Body of pancreas (tissue), 4 donors: ENCODE data around the gene CLEC19A. TPM values are rescaled to one million over a fixed set of nuclear protein-coding genes. Genes with fewer than 3 reads are reported as not detected.
"Not testable (repeated sequence)": the region's sequence is repeated elsewhere in the genome, so short reads cannot be mapped to it uniquely, and the experiment has no call there.

ENCODE experiments used
- ATAC-seq: fragments of 150-250 bp; one replicate; pipeline ENCODE4 v1.9.1; 2016
- DNase-seq, 4 donors: peaks; one replicate each; pipeline ENCODE4 v3.0.0-alpha.2; 2019
- H3K27ac ChIP-seq, 4 donors: fragments of 200-600 bp; sonication (generic); 1 replicate in 3 of 4; 2 replicates in 1 of 4; pipeline versions ENCODE4 v1.5.1 to v1.6.1; 2016 to 2019; ENCODE audit warnings: mild to moderate bottlenecking in 1 of 4, mixed read lengths in 1 of 4, moderate library complexity in 1 of 4
- H3K27me3 ChIP-seq, 2 donors: fragments of 200-600 bp; sonication (generic); one replicate each; pipeline ENCODE4 v1.6.0; 2016; ENCODE audit warnings: mild to moderate bottlenecking in 1 of 2
- H3K36me3 ChIP-seq, 2 donors: fragments of 200-600 bp; sonication (generic); replicated peaks in 1 of 2; 2 replicates each; pipeline ENCODE4 v1.5.1; 2016; ENCODE audit warnings: low read depth in 2 of 2; ENCODE audit not compliant: insufficient read depth in 1 of 2
- H3K4me1 ChIP-seq: fragments of 200-600 bp; sonication (generic); one replicate; pipeline ENCODE4 v1.6.0; 2016
- H3K4me3 ChIP-seq, 2 donors: fragments of 200-600 bp; sonication (generic); 1 replicate in 1 of 2; 2 replicates in 1 of 2; pipeline ENCODE4 v1.5.1; 2016 to 2019
- H3K9me3 ChIP-seq, 3 donors: fragments of 200-600 bp; sonication (generic); 1 replicate in 2 of 3; 2 replicates in 1 of 3; pipeline ENCODE4 v1.5.1; 2016
- POLR2A ChIP-seq, 3 donors: fragments of 450-650 bp; IDR thresholded peaks; one replicate each; pipeline ENCODE4 v1.6.1; 2016; ENCODE audit warnings: antibody characterized with exemption in 3 of 3, mild to moderate bottlenecking in 2 of 3
- WGBS, 2 donors: methylation state at CpG; one replicate each; pipeline ENCODE4 v1.1.5; 2017; 5-methylcytosine and 5-hydroxymethylcytosine counted together
- intact Hi-C: fragments of 100-400 bp; cut with DNase I; formaldehyde crosslinking; loops from one replicate; pipeline ENCODE4 v1.15.1; 2023
- total RNA-seq, 2 donors: library from RNA; depleted of rRNA; stranded (reverse); fragments of >200 nt; gene quantifications; one replicate each; pipeline ENCODE4 v1.1.0, GENCODE V29; 2016
- TF ChIP-seq, protein P1 (sequence below), 7 experiments: fragments of 450-650 bp in 4 of 7; fragments of 200-600 bp in 3 of 7; sonication (generic) in 3 of 7; IDR thresholded peaks; one replicate each; pipeline ENCODE4 v1.5.1; 2016 to 2019; ENCODE audit warnings: antibody characterized with exemption in 7 of 7

The CLEC19A gene
- total RNA-seq, 2 donors from 2014 or later = not detected

DNA sequence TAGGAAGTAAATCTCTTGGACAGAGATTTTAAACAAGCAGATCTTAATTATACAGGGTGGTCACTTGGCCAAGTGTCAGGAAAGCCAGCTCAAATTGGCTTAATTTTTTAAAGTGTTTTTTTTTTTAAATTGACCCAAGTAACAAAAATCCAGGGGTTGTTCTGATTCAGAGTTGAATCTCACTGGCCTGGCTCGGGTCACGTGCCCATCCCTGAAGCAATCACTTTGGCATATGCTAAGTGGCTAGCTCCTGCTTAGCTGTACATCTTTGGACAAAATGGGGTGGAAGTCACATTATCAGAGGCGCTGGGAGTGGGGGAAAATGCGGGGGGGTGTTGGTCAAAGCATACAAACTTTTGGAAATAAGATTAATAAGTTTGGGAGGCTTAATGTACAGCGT, 23.6 kb downstream of the CLEC19A start:
- ATAC-seq (no peak), DNase-seq (no peak)
- TF ChIP-seq POLR2A (IDR thresholded peaks at IDR 0.05) = no peak
- TF ChIP-seq, protein P1, sequence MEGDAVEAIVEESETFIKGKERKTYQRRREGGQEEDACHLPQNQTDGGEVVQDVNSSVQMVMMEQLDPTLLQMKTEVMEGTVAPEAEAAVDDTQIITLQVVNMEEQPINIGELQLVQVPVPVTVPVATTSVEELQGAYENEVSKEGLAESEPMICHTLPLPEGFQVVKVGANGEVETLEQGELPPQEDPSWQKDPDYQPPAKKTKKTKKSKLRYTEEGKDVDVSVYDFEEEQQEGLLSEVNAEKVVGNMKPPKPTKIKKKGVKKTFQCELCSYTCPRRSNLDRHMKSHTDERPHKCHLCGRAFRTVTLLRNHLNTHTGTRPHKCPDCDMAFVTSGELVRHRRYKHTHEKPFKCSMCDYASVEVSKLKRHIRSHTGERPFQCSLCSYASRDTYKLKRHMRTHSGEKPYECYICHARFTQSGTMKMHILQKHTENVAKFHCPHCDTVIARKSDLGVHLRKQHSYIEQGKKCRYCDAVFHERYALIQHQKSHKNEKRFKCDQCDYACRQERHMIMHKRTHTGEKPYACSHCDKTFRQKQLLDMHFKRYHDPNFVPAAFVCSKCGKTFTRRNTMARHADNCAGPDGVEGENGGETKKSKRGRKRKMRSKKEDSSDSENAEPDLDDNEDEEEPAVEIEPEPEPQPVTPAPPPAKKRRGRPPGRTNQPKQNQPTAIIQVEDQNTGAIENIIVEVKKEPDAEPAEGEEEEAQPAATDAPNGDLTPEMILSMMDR (IDR thresholded peaks at IDR 0.05) = no peak
- H3K4me3 ChIP-seq = no peak overlapping the region
- WGBS, 2 donors = 67 to 77% methylated on average over 5 of the region's 5 CpGs
- H3K4me1 ChIP-seq = no peaks in the 10 kb centered on the region
- H3K27me3 ChIP-seq = no peaks in the 10 kb centered on the region
- no peak overlapping the region for H3K27ac ChIP-seq
- intact Hi-C loops = no loop called here
- no peaks in the 10 kb centered on the region for H3K9me3 ChIP-seq
- H3K36me3 ChIP-seq = no peaks in the 10 kb centered on the region

DNA sequence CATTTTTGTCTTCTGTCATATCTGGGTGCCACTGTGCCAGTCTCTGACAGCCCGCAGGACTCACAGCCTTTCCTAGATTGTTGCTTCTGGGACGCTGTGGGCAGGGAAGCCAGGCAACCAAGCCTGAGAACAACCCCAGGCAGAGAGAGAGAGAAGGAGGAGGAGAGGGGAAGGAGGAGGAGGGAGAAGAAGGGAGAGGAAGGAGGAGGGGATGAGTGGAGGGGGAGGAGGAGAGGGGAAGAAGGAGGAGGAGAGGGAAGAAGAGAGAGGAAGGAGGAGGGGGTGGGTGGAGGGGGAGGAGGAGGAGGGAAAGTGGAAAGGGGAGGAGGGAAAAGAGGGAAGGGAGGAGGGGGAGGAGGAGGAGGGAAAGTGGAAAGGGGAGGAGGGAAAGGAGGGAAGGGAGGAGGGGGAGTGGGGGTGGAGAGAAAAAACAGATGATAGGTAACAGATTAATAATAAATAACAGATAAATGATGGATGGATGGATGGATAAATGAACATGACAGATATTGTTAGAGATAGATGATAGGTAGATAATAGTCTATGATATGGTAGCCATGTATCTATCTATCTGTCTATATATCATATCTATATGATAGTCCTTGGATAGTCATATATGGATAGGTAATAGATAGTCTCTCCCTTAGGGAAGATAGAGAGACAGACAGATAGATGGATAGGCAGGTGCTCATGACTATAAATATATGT, 29.3 kb downstream of the CLEC19A start:
- no peaks in the 10 kb centered on the region for H3K4me1 ChIP-seq
- DNase-seq (no peak), ATAC-seq (no peak)
- H3K9me3 ChIP-seq = no peaks in the 10 kb centered on the region
- WGBS, 2 donors = 77 to 81% methylated on average over 2 of the region's 2 CpGs
- no peaks in the 10 kb centered on the region for H3K36me3 ChIP-seq
- H3K4me3 ChIP-seq = no peak overlapping the region
- no peak for TF ChIP-seq POLR2A (IDR thresholded peaks at IDR 0.05)
- TF ChIP-seq, protein P1 (IDR thresholded peaks at IDR 0.05) = no peak
- intact Hi-C loops = no loop called here
- H3K27me3 ChIP-seq = no peaks in the 10 kb centered on the region
- H3K27ac ChIP-seq = no peak overlapping the region

DNA sequence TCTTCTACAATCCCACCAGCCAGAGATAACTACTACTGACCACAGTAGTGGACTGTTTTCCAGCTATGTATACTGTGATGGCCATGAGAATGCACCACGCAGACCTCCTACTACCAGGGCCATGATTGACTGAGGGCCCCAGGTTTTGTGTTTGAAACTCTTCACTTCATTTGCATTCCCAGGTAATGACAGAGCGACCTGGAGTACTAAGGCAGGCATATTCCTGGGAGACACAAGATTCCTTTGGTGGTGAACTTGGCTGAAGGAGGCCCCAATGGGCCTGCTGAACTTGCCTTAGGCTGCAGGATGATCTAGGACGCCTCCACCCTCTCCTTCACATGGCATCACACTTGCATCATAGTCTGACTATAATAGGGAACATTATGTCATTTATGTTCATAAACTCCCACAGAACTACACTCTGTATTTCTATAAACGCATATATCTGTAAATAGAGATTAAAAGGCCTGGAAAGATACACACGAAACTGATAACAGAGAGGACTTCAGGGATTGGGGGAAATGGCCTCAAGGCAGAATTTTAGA, 30.4 kb downstream of the CLEC19A start:
- H3K9me3 ChIP-seq = no peaks in the 10 kb centered on the region
- DNase-seq (no peak), ATAC-seq (no peak)
- 47 to 58% methylated on average over 4 to 5 of the region's 5 CpGs for WGBS, 2 donors
- H3K36me3 ChIP-seq = no peaks in the 10 kb centered on the region
- H3K27me3 ChIP-seq = no peaks in the 10 kb centered on the region
- no peak overlapping the region for H3K27ac ChIP-seq
- H3K4me3 ChIP-seq = no peak overlapping the region
- no peaks in the 10 kb centered on the region for H3K4me1 ChIP-seq
- no peak for TF ChIP-seq POLR2A (IDR thresholded peaks at IDR 0.05)
- TF ChIP-seq, protein P1 (IDR thresholded peaks at IDR 0.05) = no peak
- intact Hi-C loops = no loop called here

DNA sequence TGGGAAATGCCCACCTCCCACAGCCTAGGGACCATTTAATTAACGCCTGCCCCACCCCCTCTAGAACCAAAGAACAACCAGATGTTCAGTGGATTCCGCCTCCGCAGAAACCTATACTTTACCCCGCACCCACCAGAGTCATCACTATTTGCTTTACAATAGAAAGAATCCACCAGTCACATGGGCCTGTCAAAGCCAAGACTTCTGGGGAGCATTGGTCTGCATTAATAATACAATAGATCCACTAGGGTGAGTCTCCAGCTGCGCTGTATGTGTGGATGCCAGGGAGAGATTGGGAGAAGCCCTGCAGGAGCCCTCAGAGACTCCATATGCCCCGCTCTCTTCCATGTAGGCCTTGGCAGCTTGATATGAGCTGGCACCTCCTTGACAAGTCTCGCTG, 31.3 kb downstream of the CLEC19A start:
- H3K9me3 ChIP-seq = no peaks in the 10 kb centered on the region
- H3K27ac ChIP-seq = no peak overlapping the region
- ATAC-seq (no peak), DNase-seq (no peak)
- intact Hi-C loops = no loop called here
- TF ChIP-seq, protein P1 (IDR thresholded peaks at IDR 0.05) = no peak
- TF ChIP-seq POLR2A (IDR thresholded peaks at IDR 0.05) = no peak
- no peaks in the 10 kb centered on the region for H3K36me3 ChIP-seq
- WGBS, 2 donors = 60 to 70% methylated on average over 7 of the region's 7 CpGs
- no peaks in the 10 kb centered on the region for H3K4me1 ChIP-seq
- H3K4me3 ChIP-seq = no peak overlapping the region
- H3K27me3 ChIP-seq = no peaks in the 10 kb centered on the region

DNA sequence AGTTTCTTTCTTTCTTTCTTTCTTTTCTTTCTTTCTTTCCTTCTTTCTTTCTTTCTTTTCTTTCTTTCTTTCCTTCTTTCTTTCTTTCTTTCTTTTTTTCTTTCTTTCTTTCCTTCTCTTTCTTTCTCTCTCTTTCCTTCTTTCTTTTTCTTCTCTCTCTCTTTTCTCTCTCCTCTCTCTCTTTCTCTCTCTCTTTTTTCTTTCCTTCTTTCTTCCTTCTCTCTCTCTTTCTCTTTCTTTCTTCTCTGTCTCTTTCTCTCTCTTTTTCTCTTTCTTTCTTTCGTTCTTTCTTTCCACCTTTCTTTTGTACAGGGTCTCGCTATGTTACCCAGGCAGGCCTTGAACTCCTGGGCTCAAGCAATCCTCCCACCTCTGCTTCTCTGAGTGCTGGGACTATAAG, 35.7 kb downstream of the CLEC19A start:
- H3K4me1 ChIP-seq, H3K27me3 ChIP-seq, H3K36me3 ChIP-seq, intact Hi-C loops, DNase-seq, H3K9me3 ChIP-seq, ATAC-seq, H3K4me3 ChIP-seq, H3K27ac ChIP-seq: not testable (repeated sequence)
- 67 to 73% methylated on average over 2 of the region's 2 CpGs for WGBS, 2 donors
